Progenitor cell of endocrine pancreas (in vitro differentiated cells): ENCODE results near the gene KCTD19. TPM values are rescaled to one million over a fixed set of nuclear protein-coding genes. Genes with fewer than 3 reads are reported as not detected.

ENCODE experiments used
- DNase-seq: peaks from one replicate; pipeline ENCODE4 v3.0.0; 2021; ENCODE audit warnings: low spot score; ENCODE audit not compliant: unreplicated experiment
- H3K27ac Mint-ChIP-seq: 2 replicates; pipeline ENCODE4 v1.8.0; 2021; ENCODE audit warnings: mild to moderate bottlenecking, moderate library complexity, mixed read lengths
- H3K27me3 Mint-ChIP-seq: 2 replicates; pipeline ENCODE4 v1.8.0; 2021; ENCODE audit warnings: mixed read lengths
- H3K36me3 Mint-ChIP-seq: 2 replicates; pipeline ENCODE4 v1.8.0; 2022; ENCODE audit warnings: mixed read lengths; ENCODE audit not compliant: insufficient read depth
- H3K4me1 Mint-ChIP-seq: 2 replicates; pipeline ENCODE4 v1.8.0; 2021; ENCODE audit warnings: low read depth, mixed read lengths
- H3K4me3 Mint-ChIP-seq: 2 replicates; pipeline ENCODE4 v1.8.0; 2021; ENCODE audit warnings: low read depth, mild to moderate bottlenecking, moderate library complexity, mixed read lengths
- H3K9me3 Mint-ChIP-seq: 2 replicates; pipeline ENCODE4 v1.8.0; 2021; ENCODE audit warnings: low read depth, mixed read lengths
- CTCF ChIP-seq: fragments of 200-600 bp; sonication (generic); IDR thresholded peaks from one replicate; pipeline ENCODE4 v1.5.0; 2021; ENCODE audit warnings: antibody characterized with exemption, mild to moderate bottlenecking; ENCODE audit not compliant: unreplicated experiment
- total RNA-seq: library from RNA; stranded (reverse); gene quantifications from 2 replicates; pipeline ENCODE4 v1.2.1, GENCODE V29; 2021

KCTD19 gene
- total RNA-seq, 1 donor from 2014 or later, result 0.14 TPM

- TF ChIP-seq CTCF, result no peak
- Mint-ChIP-seq H3K9me3 (no peaks in the 10 kb centered on the region), H3K27me3 (peaks cover 17% of the 10 kb centered on the region), H3K27ac (no peak overlapping the region), H3K4me1 (no peaks in the 10 kb centered on the region), H3K36me3 (no peaks in the 10 kb centered on the region), H3K4me3 (no peak overlapping the region)
- no peak for DNase-seq
These were observed 58.4 kb downstream of the KCTD19 start for GRCh38 chr16:67268136-67268579.

GRCh38 chr16:67265834-67266233 is 60.7 kb downstream of the KCTD19 start:
- no peak overlapping the region for H3K4me3 Mint-ChIP-seq
- TF ChIP-seq CTCF, result no peak
- peaks cover 23% of the 10 kb centered on the region for H3K27me3 Mint-ChIP-seq
- no peak for DNase-seq
- no peaks in the 10 kb centered on the region for H3K36me3 Mint-ChIP-seq
- no peaks in the 10 kb centered on the region for H3K9me3 Mint-ChIP-seq
- H3K27ac Mint-ChIP-seq, result no peak overlapping the region
- H3K4me1 Mint-ChIP-seq, result no peaks in the 10 kb centered on the region

GRCh38 chr16:67264866-67265265 is 61.7 kb downstream of the KCTD19 start:
- TF ChIP-seq CTCF, result no peak
- Mint-ChIP-seq H3K36me3 (no peaks in the 10 kb centered on the region), H3K27ac (no peak overlapping the region), H3K4me1 (no peaks in the 10 kb centered on the region), H3K4me3 (no peak overlapping the region), H3K9me3 (no peaks in the 10 kb centered on the region), H3K27me3 (peaks cover 23% of the 10 kb centered on the region)
- DNase-seq, result no peak

GRCh38 chr16:67264277-67264676 is 62.3 kb downstream of the KCTD19 start:
- Mint-ChIP-seq H3K36me3 (no peaks in the 10 kb centered on the region), H3K27me3 (peaks cover 23% of the 10 kb centered on the region), H3K4me3 (no peak overlapping the region), H3K27ac (no peak overlapping the region), H3K4me1 (no peaks in the 10 kb centered on the region), H3K9me3 (no peaks in the 10 kb centered on the region)
- no peak for TF ChIP-seq CTCF
- DNase-seq, result no peak

GRCh38 chr16:67263201-67263600 is 63.3 kb downstream of the KCTD19 start:
- Mint-ChIP-seq H3K4me3 (no peak overlapping the region), H3K4me1 (no peaks in the 10 kb centered on the region), H3K9me3 (no peaks in the 10 kb centered on the region), H3K36me3 (no peaks in the 10 kb centered on the region), H3K27ac (no peak overlapping the region), H3K27me3 (peaks cover 23% of the 10 kb centered on the region)
- no peak for TF ChIP-seq CTCF
- no peak for DNase-seq
